NCI-H524 (cell line): ENCODE data around the gene SYNDIG1L.
A peak's percentile ranks its signal among the peaks of the same experiment; 100 is the strongest.
"Not testable (repeated sequence)": the region's sequence is repeated elsewhere in the genome, so short reads cannot be mapped to it uniquely, and the experiment has no call there.

Experiments
- DNase-seq, 2 experiments: peaks; one replicate each; lab custom pipeline; 2025; lab: John Stamatoyannopoulos, UW

The SYNDIG1L gene

DNA sequence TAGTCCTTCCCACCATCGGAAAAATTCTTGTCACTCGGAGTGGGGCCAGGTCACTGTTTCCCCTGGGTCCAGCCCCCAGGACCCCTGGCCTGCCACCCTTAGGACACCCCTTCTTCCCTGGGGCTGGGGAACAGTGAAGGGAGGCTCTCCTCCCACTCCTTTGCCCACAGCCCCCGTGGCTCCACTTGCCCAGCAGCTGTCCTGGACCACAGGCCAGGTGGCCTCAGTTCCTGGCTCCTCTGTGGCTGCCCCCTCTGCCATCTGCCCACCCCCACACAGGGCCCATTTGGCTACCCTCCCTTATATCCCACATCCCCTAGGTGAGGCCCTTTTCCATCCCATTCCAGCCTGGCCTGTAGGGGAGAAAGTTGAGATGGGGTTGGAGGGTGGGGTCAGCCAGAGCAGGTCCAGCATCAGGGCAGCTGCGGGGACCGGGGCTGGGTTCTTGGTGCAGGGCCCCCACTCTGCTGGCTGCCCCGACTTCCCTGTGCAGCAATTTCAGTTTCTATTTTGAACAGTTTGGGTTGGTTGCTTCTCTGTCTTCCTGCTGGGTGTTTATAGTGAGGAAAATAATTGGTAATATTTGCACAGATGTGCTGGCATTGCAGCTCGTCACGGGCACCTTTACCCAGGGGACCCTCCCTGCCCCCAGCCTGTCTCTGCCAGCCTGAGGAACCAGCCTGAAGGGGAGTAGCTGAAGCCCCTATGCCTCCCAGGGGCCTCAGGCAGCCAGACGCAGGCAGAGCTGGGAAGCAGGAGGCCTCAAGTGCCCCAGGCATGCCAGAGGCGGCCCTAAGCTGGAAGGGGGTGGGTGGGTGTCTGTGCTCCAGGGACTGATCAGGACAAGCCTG lies 23.4 kb downstream of the SYNDIG1L start:
- DNase-seq = peak; percentile 27 to 70

GRCh38 chr14:74401504-74402241 lies 24.3 kb downstream of the SYNDIG1L start:
- peak; percentile 86 to 90 for DNase-seq

DNA sequence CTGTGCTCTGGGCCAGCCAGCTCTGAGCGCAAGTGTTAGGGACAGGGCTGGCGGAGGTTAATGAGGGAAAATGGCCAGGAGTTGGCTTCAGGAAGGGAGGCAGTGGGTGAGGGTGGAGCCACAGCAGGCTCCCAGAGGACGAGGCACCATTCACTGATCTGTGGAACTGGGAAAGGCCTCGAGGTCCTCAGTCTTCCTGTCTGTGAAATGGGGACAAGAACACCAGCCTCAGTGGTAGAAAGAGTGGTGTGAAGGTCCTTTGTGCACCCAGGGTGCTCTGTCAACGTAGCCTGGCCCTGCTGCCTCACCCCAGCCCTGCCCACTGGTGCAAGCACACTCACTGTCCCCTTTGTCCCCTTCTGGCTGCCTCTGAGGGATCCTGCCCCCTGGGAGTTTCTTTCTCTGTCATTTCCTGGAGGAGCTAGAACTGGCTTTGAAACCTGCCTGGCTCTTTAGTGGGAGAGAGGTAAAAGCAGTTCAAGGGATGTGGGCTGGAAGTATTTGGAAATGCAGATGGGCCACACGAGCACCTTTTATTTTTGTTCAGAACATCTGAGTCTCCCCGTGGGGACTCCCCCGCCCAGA lies 25.0 kb downstream of the SYNDIG1L start:
- DNase-seq = no peak

DNA sequence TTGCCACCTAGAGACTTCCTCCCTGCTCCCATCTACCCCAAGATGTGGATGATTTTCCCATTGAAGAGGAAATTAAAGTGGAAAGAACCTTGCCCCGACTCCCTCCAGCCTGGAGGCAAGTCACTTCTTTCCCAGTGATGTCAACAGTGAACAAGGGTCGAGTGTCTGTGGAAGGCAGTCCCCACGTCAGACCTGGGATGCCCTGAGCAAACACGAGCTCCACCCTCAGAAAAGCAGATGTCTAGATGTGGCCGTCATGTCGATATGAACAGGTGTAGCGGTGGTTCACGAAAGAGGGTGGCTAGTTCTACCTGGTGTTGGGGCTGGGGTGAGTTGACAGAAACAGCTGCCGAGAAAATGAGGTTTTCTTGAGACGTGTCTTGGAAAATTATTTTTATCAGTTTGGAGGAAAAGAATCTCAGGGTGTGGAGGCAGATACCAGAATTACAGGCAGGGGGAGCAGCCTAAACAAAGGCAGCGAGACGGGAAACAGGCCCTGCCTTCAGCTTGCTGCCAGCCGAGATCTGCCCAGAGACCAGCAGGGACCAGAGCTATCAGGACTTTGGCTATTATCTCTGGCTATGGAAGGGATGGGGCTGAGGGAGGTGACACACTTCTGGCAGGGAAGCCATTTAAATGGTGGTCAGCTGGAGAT lies 25.9 kb downstream of the SYNDIG1L start:
- DNase-seq = no peak

DNA sequence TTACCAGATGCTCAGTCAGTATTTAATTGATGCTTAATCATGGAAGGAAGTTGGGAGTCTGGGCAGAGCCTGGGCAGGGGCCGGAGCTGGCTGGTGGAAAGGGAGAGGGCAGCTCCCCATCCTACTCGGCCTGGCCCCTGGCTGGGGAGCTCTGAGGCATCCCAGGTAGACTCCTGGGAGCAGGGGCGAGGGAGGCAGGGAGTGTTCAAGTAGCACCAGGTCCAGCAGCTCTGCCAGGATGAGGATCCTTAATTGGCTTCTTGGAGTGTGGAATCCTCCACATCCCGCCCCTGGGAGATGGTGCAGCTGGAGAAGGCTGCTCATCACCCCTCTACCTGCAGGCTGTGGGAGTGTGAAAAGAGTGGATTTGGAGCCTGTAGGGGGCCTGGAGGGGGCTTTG lies 30.9 kb downstream of the SYNDIG1L start:
- DNase-seq = no peak

GRCh38 chr14:74394549-74394948 lies 31.5 kb downstream of the SYNDIG1L start:
- DNase-seq = no peak

DNA sequence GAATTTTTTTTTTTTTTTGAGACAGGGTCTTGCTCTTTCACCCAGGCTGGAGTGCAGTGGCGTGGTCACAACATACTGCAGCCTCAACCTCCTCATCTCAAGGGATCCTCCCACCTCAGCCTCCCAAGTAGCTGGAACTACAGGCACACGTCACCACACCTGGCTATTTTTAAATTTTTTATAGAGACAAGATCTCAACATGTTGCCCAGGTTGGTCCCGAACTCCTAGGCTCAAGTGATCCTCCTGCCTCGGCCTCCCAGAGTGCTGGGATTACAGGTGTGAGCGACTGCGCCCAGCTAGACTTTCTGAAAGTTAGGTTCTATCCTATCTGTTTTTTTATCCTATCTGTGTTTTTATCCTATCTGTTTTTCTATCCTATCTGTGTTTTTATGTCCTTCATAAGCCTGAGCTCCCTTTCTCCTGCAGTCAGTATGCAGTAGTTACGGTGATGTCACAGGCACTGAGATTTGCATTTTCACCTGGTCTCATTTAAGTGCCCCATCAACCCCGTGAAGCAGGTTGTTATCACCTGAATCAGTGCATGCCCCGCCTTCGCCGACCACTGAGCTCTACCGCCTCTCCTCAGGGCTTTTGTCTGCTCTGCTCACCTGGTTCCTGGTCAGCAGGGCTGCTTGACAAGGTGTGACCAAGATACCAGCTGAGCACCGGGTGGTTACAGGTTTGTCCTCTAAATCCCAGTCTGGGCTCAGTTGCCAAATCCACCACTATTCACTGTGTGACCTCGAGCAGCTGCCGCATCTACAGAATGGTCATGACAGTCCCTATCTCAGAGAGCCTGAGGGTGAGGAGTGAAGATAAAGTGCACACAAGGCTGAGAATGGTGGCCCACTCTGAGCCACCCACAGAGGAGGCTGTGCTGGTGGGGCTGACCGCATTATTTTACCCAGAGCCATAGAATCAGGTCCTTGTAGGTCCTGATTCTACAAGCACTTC lies 33.1 kb downstream of the SYNDIG1L start:
- DNase-seq = no peak

GRCh38 chr14:74391479-74391878 lies 34.5 kb downstream of the SYNDIG1L start:
- no peak for DNase-seq

DNA sequence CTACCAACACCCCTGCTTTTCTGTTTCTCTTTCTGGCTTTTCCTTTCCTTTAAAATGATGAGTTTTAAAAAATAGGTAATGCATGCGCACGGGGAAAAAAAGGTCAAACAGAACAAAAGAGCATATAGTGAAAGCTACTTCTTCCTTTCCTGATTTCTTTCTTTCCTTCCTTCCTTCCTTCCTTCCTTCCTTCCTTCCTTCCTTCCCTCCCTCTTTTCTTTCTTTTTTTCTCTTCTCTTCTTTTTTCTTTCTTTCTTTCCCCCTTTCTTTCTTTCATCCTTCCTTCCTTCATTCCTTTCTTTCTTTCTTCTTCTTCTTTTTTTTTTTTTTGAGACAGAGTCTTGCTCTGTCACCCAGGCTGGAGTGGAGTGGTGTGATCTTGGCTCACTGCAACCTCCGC lies 35.5 kb downstream of the SYNDIG1L start:
- DNase-seq = not testable (repeated sequence)

DNA sequence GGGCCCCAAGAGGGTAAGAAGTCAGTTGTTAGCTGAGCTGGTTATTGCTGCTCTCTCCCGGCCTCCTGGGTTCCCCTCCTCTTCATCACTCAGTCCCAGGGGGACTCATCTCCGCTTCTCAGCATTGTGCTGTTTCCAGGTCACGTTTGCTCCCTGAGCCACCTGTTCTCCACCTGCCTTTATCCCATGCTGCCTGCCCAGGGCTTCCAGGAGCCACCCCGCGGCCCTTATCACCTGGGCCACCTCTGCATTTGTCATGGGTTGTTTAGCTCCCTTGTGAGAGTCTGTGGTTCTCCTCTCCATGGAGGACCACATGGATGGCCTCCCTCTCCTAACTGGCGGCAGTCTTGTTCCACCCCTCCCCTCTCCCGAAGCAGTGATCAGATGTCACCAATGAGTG lies 36.0 kb downstream of the SYNDIG1L start:
- DNase-seq = no peak

DNA sequence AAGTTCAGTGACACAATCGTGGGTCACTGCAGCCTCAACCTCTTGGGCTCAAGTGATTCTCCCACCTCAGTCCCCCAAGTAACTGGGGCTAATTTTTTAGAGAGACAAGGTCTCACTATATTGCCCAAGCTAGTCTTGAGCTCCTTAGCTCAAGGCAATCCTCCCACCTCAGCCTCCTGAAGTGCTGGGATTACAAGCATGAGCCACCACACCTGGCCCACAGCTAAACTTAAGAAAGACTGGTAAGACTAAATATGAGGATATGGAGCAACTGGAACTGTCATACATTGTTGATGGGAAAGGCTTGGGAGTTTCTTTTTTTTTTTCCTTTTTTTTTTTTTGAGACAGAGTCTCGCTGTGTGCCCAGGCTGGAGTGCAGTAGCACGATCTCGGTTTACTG lies 43.8 kb downstream of the SYNDIG1L start:
- DNase-seq = no peak

DNA sequence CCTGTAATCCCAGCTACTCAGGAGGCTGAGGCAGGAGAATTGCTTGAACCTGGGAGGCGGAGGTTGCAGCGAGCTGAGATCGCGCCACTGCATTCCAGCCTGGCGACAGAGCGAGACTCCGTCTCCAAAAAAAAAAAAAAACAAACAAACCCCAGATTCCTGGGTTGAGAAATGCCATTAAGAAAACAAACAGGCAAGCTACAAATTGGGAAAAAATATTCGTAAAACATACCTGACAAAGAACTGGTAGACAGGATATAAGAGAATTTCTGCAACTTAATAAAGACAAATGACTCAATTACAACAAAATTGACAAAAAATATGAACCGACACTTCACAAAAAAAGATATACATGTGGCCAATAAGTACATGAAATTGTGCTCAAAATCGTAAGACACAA lies 44.4 kb downstream of the SYNDIG1L start:
- not testable (repeated sequence) for DNase-seq

GRCh38 chr14:74380845-74381244 lies 45.2 kb downstream of the SYNDIG1L start:
- DNase-seq = no peak

DNA sequence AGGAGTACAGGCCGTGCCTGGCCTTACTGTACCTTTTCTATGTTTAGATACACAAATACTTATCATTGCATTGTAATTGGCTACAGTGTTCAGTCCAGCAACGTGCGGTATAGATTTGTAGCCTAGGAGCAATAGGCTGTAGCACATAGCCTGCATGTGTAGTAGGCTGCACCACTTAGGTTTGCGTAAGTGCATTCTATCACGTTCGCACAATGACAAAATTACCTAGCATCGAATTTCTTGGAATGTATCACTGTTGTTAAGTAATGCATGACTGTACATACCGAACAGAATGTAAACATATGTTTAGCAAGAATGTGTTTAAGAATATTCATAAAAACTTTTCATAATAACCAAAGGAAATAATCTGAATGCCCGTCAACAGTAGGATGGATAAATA lies 45.8 kb downstream of the SYNDIG1L start:
- no peak for DNase-seq

DNA sequence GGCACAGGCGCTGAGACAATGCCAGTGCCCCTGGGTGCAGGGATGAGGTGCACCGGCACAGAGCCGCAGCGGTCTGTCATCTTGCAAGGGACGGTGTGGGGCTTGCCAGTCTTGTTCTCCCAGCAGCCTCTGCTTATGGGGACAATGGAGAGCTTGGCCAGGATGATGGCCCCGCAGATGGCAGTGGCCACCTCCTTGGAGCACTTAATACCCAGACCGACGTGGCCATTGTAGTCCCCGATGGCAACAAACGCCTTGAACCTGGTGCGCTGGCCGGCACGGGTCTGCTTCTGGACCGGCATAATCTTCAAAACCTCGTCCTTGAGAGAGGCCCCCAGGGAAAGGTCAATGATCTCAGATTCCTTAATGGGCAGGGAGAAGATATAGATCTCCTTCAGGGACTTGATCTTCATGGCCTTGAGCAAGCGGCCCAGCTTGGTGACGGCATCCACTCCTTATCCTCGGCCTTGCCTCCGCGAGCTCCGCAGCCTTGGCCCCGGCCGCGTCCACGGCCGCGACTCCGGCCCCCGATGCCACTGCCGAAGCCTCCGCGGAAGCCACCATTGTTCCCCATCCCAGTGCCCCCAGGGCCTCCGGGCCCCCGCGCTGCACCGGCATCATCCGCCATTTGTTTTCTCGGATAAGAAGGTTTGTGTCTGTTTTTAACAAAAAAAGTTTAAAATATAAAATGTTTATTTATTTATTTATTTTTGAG lies 47.9 kb downstream of the SYNDIG1L start:
- no peak for DNase-seq

DNA sequence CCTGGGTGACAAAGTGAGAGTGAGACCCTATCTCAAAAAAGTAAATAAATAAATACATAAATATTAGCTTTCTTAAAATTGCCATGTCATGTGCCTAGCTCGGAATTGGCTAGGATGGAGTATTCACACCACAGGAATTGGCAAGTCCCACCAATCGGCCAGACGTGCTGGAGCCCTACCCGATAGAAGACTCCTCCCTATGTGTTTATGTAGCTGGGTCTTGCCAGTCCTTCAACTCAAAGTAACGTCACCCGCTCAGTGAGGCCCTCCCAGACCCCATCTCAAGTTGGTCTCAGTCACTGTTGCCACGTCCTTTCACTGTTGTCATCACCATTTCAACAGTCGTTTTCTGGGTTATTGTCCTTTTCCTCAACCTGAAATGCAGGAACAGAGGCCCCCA lies 57.6 kb downstream of the SYNDIG1L start:
- DNase-seq = no peak

DNA sequence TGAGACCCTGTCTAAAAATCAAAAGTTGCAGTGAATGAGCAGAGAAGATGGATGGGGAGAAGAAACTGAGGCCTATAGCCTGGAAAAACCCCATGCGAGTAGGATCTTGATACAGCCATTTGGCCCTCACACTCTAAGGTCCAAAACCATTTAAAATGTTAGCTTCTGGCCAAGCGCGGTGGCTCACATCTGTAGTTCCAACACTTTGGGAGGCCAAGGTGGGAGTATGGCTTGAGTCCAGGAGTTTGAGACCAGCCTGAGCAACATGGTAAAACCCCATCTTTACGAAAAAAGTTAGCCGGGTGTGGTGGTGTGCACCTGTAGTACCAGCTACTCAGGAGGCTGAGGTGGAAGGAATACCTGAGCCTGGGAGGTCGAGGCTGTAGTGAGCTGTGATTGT lies 58.0 kb downstream of the SYNDIG1L start:
- DNase-seq = no peak

DNA sequence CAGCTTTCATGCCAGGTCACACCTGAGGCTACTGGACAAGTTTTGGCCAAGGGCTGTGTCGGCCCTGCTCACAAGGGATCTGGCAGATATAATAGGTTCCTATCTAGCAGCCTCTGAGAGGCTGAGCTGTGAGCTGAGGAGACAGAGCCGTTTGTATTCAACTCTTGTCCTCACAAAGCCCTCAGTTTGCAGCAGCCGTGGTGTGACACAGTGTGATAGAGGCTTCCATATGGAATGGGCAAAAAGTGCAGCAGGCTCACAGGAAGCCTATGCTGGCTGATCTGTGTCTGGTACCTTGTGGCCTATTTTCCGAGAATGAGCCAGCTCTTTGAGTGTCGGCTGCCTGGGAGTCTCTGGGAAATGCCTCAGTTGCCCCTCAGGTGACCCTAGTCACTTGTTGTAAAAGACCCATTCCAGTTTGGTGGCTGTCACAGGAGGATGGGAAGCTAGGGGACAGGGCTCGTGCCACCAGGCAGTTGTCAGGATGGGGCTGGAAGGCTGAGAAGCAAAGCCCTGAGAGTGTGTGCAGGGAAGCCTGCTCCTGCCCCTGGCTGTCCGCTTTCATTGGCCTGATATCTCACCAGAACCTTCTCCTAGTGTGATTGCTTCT lies 61.6 kb downstream of the SYNDIG1L start:
- DNase-seq = no peak

- peak; percentile 81 to 90 for DNase-seq
These were observed 63.6 kb downstream of the SYNDIG1L start for GRCh38 chr14:74362361-74362915.

- DNase-seq = no peak
These were observed 65.8 kb downstream of the SYNDIG1L start for GRCh38 chr14:74360163-74360562.
